HepG2 (cell line): ENCODE measurements around the gene ABTB2. TPM values are rescaled to one million over a fixed set of nuclear protein-coding genes. Genes with fewer than 3 reads are reported as not detected.

Experiments
- ATAC-seq: fragments of 200-7000 bp; cut with Tn5 transposase; 3 replicates; pipeline ENCODE4 v1.9.1; 2020; ENCODE audit warnings: mild to moderate bottlenecking, moderate library complexity
- BruUV-seq: library from RNA; stranded (reverse); fragments of 400-500 nt; replicated peaks from 2 replicates; lab custom pipeline; 2021; lab: Mats Ljungman, UMichigan
- CTCF ChIA-PET: fragments of 300-600 bp; formaldehyde crosslinking; extraction: SDS; loops from one replicate; lab custom pipeline; 2021; ENCODE audit warnings: low total read pairs, inconsistent platforms, low intra/inter-chr PET ratio; lab: Yijun Ruan, JAX
- POLR2A ChIA-PET: fragments of 350-600 bp; sonication (Branson Sonifier 250); formaldehyde crosslinking; loops from one replicate; lab custom pipeline; 2020; ENCODE audit warnings: antibody characterized with exemption, inconsistent platforms; lab: Yijun Ruan, JAX
- DNase-seq: peaks from one replicate; pipeline ENCODE4 v3.0.0-alpha.2; 2015; ENCODE audit warnings: low spot score
- FAIRE-seq: peaks from 3 replicates; lab custom pipeline; 2011; peaks lifted over from hg19 to GRCh38; lab: Jason Lieb, UNC
- H2AFZ ChIP-seq: one replicate; pipeline ENCODE4 v1.6.1; 2011; ENCODE audit warnings: low read length, inconsistent platforms
- H3K27ac ChIP-seq: fragments of 300-600 bp; 3 replicates; pipeline ENCODE4 v1.8.0; 2011; ENCODE audit warnings: mixed run types, mild to moderate bottlenecking, mixed read lengths, low read length, inconsistent platforms; ENCODE audit not compliant: insufficient read depth; ENCODE audit errors: extremely low read length
- H3K27me3 ChIP-seq, 2 experiments: fragments of 200-600 bp in 1 of 2; 2 replicates in 1 of 2; 3 replicates in 1 of 2; pipeline versions ENCODE4 v1.6.0 to v1.8.0; 2011; ENCODE audit warnings: low read length in 2 of 2, mild to moderate bottlenecking in 2 of 2, moderate library complexity in 2 of 2, inconsistent platforms in 1 of 2; ENCODE audit not compliant: insufficient read depth in 2 of 2, control insufficient read depth in 1 of 2
- H3K36me3 ChIP-seq, 2 experiments: fragments of 200-600 bp in 1 of 2; replicated peaks in 1 of 2; 2 replicates in 1 of 2; 3 replicates in 1 of 2; pipeline versions ENCODE4 v1.5.1 to v1.8.0; 2011; ENCODE audit warnings: low read length in 2 of 2, inconsistent platforms in 1 of 2; ENCODE audit not compliant: insufficient read depth in 2 of 2, control insufficient read depth in 1 of 2
- H3K4me1 ChIP-seq: 2 replicates; pipeline ENCODE4 v1.5.1; 2012; ENCODE audit warnings: low read length, inconsistent platforms; ENCODE audit not compliant: insufficient read depth
- H3K4me2 ChIP-seq: 2 replicates; pipeline ENCODE4 v1.6.0; 2011; ENCODE audit warnings: low read depth, low read length, inconsistent platforms
- H3K4me3 ChIP-seq, 3 experiments: fragments of 200-600 bp in 1 of 3; sonication (generic), shearing (Covaris generic) in 1 of 3; replicated peaks in 1 of 3; 2 replicates each; pipeline ENCODE4 v1.5.1; 2011 to 2016; ENCODE audit warnings: low read length in 3 of 3, inconsistent platforms in 2 of 3, low read depth in 2 of 3, mild to moderate bottlenecking in 2 of 3, control low read depth in 1 of 3, mixed read lengths in 1 of 3; ENCODE audit not compliant: insufficient read depth in 1 of 3
- H3K79me2 ChIP-seq: one replicate; pipeline ENCODE4 v1.6.1; 2011; ENCODE audit warnings: low read length, inconsistent platforms; ENCODE audit not compliant: insufficient read depth
- H3K9ac ChIP-seq: 2 replicates; pipeline ENCODE4 v1.6.0; 2011; ENCODE audit warnings: mild to moderate bottlenecking, low read depth, low read length, inconsistent platforms; ENCODE audit not compliant: insufficient read depth
- H3K9me3 ChIP-seq: 2 replicates; pipeline ENCODE4 v1.5.1; 2012; ENCODE audit warnings: mild to moderate bottlenecking, low read length
- H4K20me1 ChIP-seq: 2 replicates; pipeline ENCODE4 v1.6.0; 2011; ENCODE audit warnings: inconsistent platforms, mild to moderate bottlenecking, low read length, moderate library complexity; ENCODE audit not compliant: insufficient read depth
- KAT2B ChIP-seq: fragments of 150-350 bp; IDR thresholded peaks from 2 replicates; pipeline ENCODE4 v1.6.1; 2014; ENCODE audit warnings: low read depth, low read length, borderline replicate concordance
- NFATC3 ChIP-seq: sonication (generic); formaldehyde crosslinking; IDR thresholded peaks from 2 replicates; pipeline ENCODE4 v1.5.1; 2020; ENCODE audit warnings: mild to moderate bottlenecking, missing genetic modification reagents
- PHF21A ChIP-seq: sonication (generic); formaldehyde crosslinking; IDR thresholded peaks from 2 replicates; pipeline ENCODE4 v1.5.0; 2020; ENCODE audit warnings: mild to moderate bottlenecking, missing genetic modification reagents
- POGZ ChIP-seq: sonication (generic); formaldehyde crosslinking; IDR thresholded peaks from 2 replicates; pipeline ENCODE4 v1.4.0; 2020; ENCODE audit warnings: mild to moderate bottlenecking, missing genetic modification reagents
- SALL1 ChIP-seq: sonication (generic); formaldehyde crosslinking; IDR thresholded peaks from 2 replicates; pipeline ENCODE4 v1.8.0; 2022; ENCODE audit warnings: mild to moderate bottlenecking, missing genetic modification reagents
- ZBTB26 ChIP-seq: IDR thresholded peaks from 2 replicates; pipeline ENCODE4 v1.6.1; 2016; ENCODE audit warnings: missing compliant biosample characterization, missing genetic modification reagents, borderline replicate concordance
- ZNF501 ChIP-seq: sonication (generic); formaldehyde crosslinking; IDR thresholded peaks from 2 replicates; pipeline ENCODE4 v1.5.1; 2020; ENCODE audit warnings: mild to moderate bottlenecking, moderate library complexity, missing genetic modification reagents
- ZNF724P ChIP-seq: sonication (generic); formaldehyde crosslinking; IDR thresholded peaks from 2 replicates; pipeline ENCODE4 v1.8.0; 2022; ENCODE audit warnings: missing genetic modification reagents, borderline replicate concordance
- ZNF788 ChIP-seq: sonication (generic); formaldehyde crosslinking; IDR thresholded peaks from 2 replicates; pipeline ENCODE4 v1.5.0; 2020; ENCODE audit warnings: mild to moderate bottlenecking, missing genetic modification reagents, borderline replicate concordance
- WGBS: methylation state at CpG from one replicate; pipeline ENCODE4 v1.1.6; 2017; ENCODE audit warnings: low lambda C conversion rate; 5-methylcytosine and 5-hydroxymethylcytosine counted together
- in situ Hi-C: cut with HindIII; loops from 2 replicates; pipeline ENCODE4 v1.10.0; 2017; ENCODE audit warnings: low pct_unique_long_range_greater_than_20kb; ENCODE audit not compliant: extremely low pct_ligation_motif_present
- intact Hi-C: fragments of 100-400 bp; cut with micrococcal nuclease; formaldehyde crosslinking; loops from one replicate; pipeline ENCODE4 v1.10.0; 2022; ENCODE audit not compliant: unreplicated experiment
- polyA plus RNA-seq, 8 experiments: library from polyadenylated mRNA; depleted of rRNA in 3 of 8; stranded (reverse) in 7 of 8; unstranded in 1 of 8; fragments of >200 nt; fragmentation: Illumina TruSeq in 4 of 8; extraction: Trizol in 4 of 8; gene quantifications; 2 replicates each; pipeline versions ENCODE4 v1.2.1 to v1.2.3, GENCODE V29; 2011 to 2016; ENCODE audit warnings: low read depth in 4 of 8, missing spikeins in 1 of 8, mixed read lengths in 1 of 8; ENCODE audit not compliant: insufficient read depth in 1 of 8
- total RNA-seq, 5 experiments: library from RNA; depleted of rRNA; stranded (reverse); fragments of >200 nt; fragmentation: Illumina TruSeq; extraction: Trizol; gene quantifications; 2 replicates each; pipeline ENCODE4 v1.2.3, GENCODE V29; 2016; ENCODE audit warnings: low read depth in 1 of 5
- TF ChIP-seq, protein P1 (sequence below): IDR thresholded peaks from 2 replicates; pipeline ENCODE4 v1.6.1; 2012; ENCODE audit warnings: inconsistent platforms
- TF ChIP-seq, protein P2 (sequence below): IDR thresholded peaks from 2 replicates; pipeline ENCODE4 v1.6.1; 2016
- TF ChIP-seq, protein P3 (sequence below): sonication (generic); formaldehyde crosslinking; IDR thresholded peaks from 2 replicates; pipeline ENCODE4 v1.8.0; 2022; ENCODE audit warnings: mild to moderate bottlenecking, missing genetic modification reagents, moderate library complexity
- TF ChIP-seq, protein P4 (sequence below): sonication (generic); formaldehyde crosslinking; IDR thresholded peaks from 2 replicates; pipeline ENCODE4 v1.8.0; 2022; ENCODE audit warnings: missing genetic modification reagents, mild to moderate bottlenecking, moderate library complexity, borderline replicate concordance

ABTB2 gene
- total and polyA plus RNA-seq, 2 of the 13 experiments (the other 11 are each of a cell fraction or from before 2014, with no cell fraction given) = 5.1 to 15.4 TPM

DNA sequence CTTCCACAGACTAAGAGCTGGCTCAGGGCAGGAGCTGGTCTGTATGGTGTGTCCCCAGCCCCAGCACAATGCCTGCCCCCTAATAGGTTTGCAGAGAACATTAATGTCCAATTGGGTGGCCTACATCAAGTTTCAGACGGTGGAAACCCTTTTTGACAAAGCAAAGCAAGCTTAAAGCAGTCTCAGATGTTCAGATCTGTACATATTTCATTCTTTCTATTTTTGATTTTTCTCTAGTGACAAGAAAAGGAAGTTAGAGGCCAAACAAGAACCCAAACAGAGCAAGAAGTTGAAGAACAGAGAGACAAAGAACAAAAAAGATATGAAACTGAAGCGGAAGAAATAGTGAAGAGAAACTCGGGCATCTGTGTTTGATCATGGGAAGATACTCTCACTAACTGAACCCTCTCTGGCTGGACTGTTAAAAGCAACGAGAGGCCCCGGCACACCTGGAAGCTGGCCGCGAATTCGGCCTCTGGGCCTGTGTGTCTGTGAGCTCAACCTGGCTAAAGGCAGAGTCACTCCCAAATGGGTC is 211.9 kb downstream of the ABTB2 start:
- H3K36me3 ChIP-seq = peaks cover 48 to 94% of the 10 kb centered on the region in 2 experiments
- H3K27ac ChIP-seq = no peak overlapping the region
- H2AFZ ChIP-seq = no peak overlapping the region
- H3K9ac ChIP-seq = no peak overlapping the region
- in situ Hi-C loops (no loop called here), intact Hi-C loops (no loop called here)
- ATAC-seq (no peak), DNase-seq (no peak), FAIRE-seq (no peak)
- no peaks in the 10 kb centered on the region for H3K27me3 ChIP-seq
- 92% methylated on average over 4 of the region's 8 CpGs for WGBS
- no peaks in the 10 kb centered on the region for H3K9me3 ChIP-seq
- TF ChIP-seq KAT2B (no peak), ZNF788 (no peak), ZNF501 (CRISPR knock-in tag) (no peak)
- TF ChIP-seq, protein P1, sequence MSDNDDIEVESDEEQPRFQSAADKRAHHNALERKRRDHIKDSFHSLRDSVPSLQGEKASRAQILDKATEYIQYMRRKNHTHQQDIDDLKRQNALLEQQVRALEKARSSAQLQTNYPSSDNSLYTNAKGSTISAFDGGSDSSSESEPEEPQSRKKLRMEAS = no peak
- no peak overlapping the region for H3K4me3 ChIP-seq
- CTCF ChIA-PET = no interaction called here
- H3K4me2 ChIP-seq = no peak overlapping the region
- no peaks in the 10 kb centered on the region for H3K79me2 ChIP-seq
- no peaks in the 10 kb centered on the region for H3K4me1 ChIP-seq
- POLR2A ChIA-PET = no interaction called here
- no TSS peak for BruUV-seq
- no peaks in the 10 kb centered on the region for H4K20me1 ChIP-seq

DNA sequence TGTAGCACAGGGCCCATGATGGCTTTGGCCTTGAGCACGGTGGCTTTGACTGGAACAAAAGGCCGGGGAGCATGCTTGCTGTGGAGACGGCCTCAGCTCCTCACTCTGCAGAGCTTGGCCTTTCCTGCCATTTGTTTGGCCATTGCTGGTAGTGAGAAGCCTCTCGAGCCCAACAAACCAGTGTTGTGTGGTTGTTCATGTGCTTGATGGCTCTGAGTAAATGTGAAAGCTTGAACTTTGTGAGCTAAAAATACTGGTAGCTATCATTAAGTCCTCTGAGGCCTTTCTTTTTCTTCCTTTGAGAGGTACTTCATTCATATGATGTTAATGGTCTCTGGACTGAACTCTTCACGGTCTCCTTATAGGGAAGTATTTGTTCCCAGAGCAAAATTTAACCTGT is 212.7 kb downstream of the ABTB2 start:
- Histone ChIP-seq H3K4me3 (no peak overlapping the region), H3K4me1 (no peaks in the 10 kb centered on the region), H3K9ac (no peak overlapping the region), H3K27me3 (no peaks in the 10 kb centered on the region), H3K4me2 (no peak overlapping the region), H2AFZ (no peak overlapping the region), H3K79me2 (no peaks in the 10 kb centered on the region), H4K20me1 (no peaks in the 10 kb centered on the region), H3K36me3 (peaks cover 51 to 95% of the 10 kb centered on the region in 2 experiments), H3K9me3 (no peaks in the 10 kb centered on the region), H3K27ac (no peak overlapping the region)
- FAIRE-seq (no peak), DNase-seq (no peak), ATAC-seq (no peak)
- POLR2A ChIA-PET = no interaction called here
- intact Hi-C loops = no loop called here
- CTCF ChIA-PET = no interaction called here
- WGBS = 94% methylated on average over 4 of the region's 5 CpGs
- BruUV-seq = no TSS peak
- in situ Hi-C loops = no loop called here
- TF ChIP-seq, protein P2, sequence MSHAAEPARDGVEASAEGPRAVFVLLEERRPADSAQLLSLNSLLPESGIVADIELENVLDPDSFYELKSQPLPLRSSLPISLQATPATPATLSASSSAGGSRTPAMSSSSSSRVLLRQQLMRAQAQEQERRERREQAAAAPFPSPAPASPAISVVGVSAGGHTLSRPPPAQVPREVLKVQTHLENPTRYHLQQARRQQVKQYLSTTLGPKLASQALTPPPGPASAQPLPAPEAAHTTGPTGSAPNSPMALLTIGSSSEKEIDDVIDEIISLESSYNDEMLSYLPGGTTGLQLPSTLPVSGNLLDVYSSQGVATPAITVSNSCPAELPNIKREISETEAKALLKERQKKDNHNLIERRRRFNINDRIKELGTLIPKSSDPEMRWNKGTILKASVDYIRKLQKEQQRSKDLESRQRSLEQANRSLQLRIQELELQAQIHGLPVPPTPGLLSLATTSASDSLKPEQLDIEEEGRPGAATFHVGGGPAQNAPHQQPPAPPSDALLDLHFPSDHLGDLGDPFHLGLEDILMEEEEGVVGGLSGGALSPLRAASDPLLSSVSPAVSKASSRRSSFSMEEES = no peak
- TF ChIP-seq POGZ (CRISPR knock-in tag) (no peak), SALL1 (CRISPR knock-in tag) (no peak), ZBTB26 (CRISPR knock-in tag) (no peak), ZNF724P (CRISPR knock-in tag) (no peak), PHF21A (CRISPR knock-in tag) (no peak), NFATC3 (no peak)
- TF ChIP-seq, protein P3, sequence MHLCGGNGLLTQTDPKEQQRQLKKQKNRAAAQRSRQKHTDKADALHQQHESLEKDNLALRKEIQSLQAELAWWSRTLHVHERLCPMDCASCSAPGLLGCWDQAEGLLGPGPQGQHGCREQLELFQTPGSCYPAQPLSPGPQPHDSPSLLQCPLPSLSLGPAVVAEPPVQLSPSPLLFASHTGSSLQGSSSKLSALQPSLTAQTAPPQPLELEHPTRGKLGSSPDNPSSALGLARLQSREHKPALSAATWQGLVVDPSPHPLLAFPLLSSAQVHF (CRISPR knock-in tag) = no peak
- TF ChIP-seq, protein P4, sequence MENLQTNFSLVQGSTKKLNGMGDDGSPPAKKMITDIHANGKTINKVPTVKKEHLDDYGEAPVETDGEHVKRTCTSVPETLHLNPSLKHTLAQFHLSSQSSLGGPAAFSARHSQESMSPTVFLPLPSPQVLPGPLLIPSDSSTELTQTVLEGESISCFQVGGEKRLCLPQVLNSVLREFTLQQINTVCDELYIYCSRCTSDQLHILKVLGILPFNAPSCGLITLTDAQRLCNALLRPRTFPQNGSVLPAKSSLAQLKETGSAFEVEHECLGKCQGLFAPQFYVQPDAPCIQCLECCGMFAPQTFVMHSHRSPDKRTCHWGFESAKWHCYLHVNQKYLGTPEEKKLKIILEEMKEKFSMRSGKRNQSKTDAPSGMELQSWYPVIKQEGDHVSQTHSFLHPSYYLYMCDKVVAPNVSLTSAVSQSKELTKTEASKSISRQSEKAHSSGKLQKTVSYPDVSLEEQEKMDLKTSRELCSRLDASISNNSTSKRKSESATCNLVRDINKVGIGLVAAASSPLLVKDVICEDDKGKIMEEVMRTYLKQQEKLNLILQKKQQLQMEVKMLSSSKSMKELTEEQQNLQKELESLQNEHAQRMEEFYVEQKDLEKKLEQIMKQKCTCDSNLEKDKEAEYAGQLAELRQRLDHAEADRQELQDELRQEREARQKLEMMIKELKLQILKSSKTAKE (CRISPR knock-in tag) = no peak
